OCI-LY7 (cell line): ENCODE results near the gene RASEF. TPM values are rescaled to one million over a fixed set of nuclear protein-coding genes. Genes with fewer than 3 reads are reported as not detected.

Source experiments
- BruUV-seq: library from RNA; stranded (reverse); fragments of 400-500 nt; replicated peaks from 2 replicates; lab custom pipeline; 2021; lab: Mats Ljungman, UMichigan
- CTCF ChIA-PET: fragments of 300-600 bp; sonication (Branson Sonifier 250); formaldehyde crosslinking; loops from one replicate; lab custom pipeline; 2022; ENCODE audit warnings: antibody characterized with exemption; ENCODE audit not compliant: unreplicated experiment; lab: Charles Lee
- POLR2A ChIA-PET: fragments of 300-600 bp; sonication (Branson Sonifier 250); formaldehyde crosslinking; loops from one replicate; lab custom pipeline; 2022; ENCODE audit warnings: antibody characterized with exemption; lab: Charles Lee
- DNase-seq: peaks from one replicate; pipeline ENCODE4 v3.0.0-alpha.2; 2015; ENCODE audit warnings: low spot score
- H2AFZ ChIP-seq: fragments of 200-600 bp; sonication (generic), shearing (Covaris generic); 2 replicates; pipeline ENCODE4 v1.6.1; 2014; ENCODE audit warnings: mild to moderate bottlenecking, antibody characterized with exemption, low read length, moderate library complexity
- H3K27ac ChIP-seq: fragments of 200-600 bp; sonication (generic); 2 replicates; pipeline ENCODE4 v1.5.1; 2014; ENCODE audit warnings: mixed run types, low read depth, mild to moderate bottlenecking, moderate library complexity, low read length, inconsistent platforms; ENCODE audit not compliant: poor library complexity, severe bottlenecking
- H3K36me3 ChIP-seq: fragments of 200-600 bp; sonication (generic); 2 replicates; pipeline ENCODE4 v1.6.1; 2014; ENCODE audit warnings: mild to moderate bottlenecking, antibody characterized with exemption, low read length, moderate library complexity, mixed read lengths; ENCODE audit not compliant: insufficient read depth
- H3K4me1 ChIP-seq: fragments of 200-600 bp; sonication (generic); 2 replicates; pipeline ENCODE4 v1.5.1; 2014; ENCODE audit warnings: mild to moderate bottlenecking, low read length; ENCODE audit not compliant: insufficient read depth, poor library complexity, severe bottlenecking
- H3K4me2 ChIP-seq: fragments of 200-600 bp; sonication (generic); 2 replicates; pipeline ENCODE4 v1.6.1; 2014; ENCODE audit warnings: mild to moderate bottlenecking, low read length
- H3K4me3 ChIP-seq: fragments of 200-600 bp; sonication (generic); 2 replicates; pipeline ENCODE4 v1.5.1; 2014; ENCODE audit warnings: mild to moderate bottlenecking, low read depth, low read length; ENCODE audit not compliant: poor library complexity, severe bottlenecking
- H3K79me2 ChIP-seq: fragments of 200-600 bp; sonication (generic); 2 replicates; pipeline ENCODE4 v1.6.1; 2016; ENCODE audit warnings: low read depth, mild to moderate bottlenecking, low read length, moderate library complexity, mixed read lengths; ENCODE audit not compliant: insufficient read depth
- H3K9me2 ChIP-seq: fragments of 200-600 bp; sonication (generic); 2 replicates; pipeline ENCODE4 v1.6.1; 2016; ENCODE audit warnings: mild to moderate bottlenecking, low read length, mixed read lengths; ENCODE audit not compliant: insufficient read depth
- H3K9me3 ChIP-seq: fragments of 200-600 bp; sonication (generic); 2 replicates; pipeline ENCODE4 v1.6.1; 2014; ENCODE audit warnings: mild to moderate bottlenecking, mixed run types, low read length, mixed read lengths
- H4K20me1 ChIP-seq: fragments of 200-600 bp; sonication (generic); 2 replicates; pipeline ENCODE4 v1.6.1; 2014; ENCODE audit warnings: mild to moderate bottlenecking, antibody characterized with exemption, low read length, moderate library complexity, mixed read lengths; ENCODE audit not compliant: insufficient read depth
- CTCF ChIP-seq: fragments of 200-600 bp; sonication (generic); conservative IDR thresholded peaks from 2 replicates; pipeline ENCODE4 v1.5.1; 2014; ENCODE audit warnings: mild to moderate bottlenecking, antibody characterized with exemption, low read length, moderate library complexity, mixed read lengths
- EZH2phosphoT487 ChIP-seq: fragments of 200-600 bp; sonication (generic); IDR thresholded peaks from 2 replicates; pipeline ENCODE4 v1.6.1; 2018; ENCODE audit warnings: low read depth, borderline replicate concordance, mild to moderate bottlenecking, mixed run types, antibody characterized with exemption, low read length, moderate library complexity, mixed read lengths
- intact Hi-C: fragments of 100-400 bp; cut with micrococcal nuclease; formaldehyde crosslinking; loops from one replicate; pipeline ENCODE4 v1.10.0; 2022; ENCODE audit not compliant: unreplicated experiment
- total RNA-seq, 2 experiments: library from RNA; depleted of rRNA in 1 of 2; stranded (reverse); fragments of >200 nt in 1 of 2; shearing (Covaris generic) in 1 of 2; gene quantifications; 2 replicates each; pipeline ENCODE4 v1.2.3, GENCODE V29; 2014 to 2022

Gene RASEF
- total RNA-seq, 2 experiments from 2014 or later: not detected

DNA sequence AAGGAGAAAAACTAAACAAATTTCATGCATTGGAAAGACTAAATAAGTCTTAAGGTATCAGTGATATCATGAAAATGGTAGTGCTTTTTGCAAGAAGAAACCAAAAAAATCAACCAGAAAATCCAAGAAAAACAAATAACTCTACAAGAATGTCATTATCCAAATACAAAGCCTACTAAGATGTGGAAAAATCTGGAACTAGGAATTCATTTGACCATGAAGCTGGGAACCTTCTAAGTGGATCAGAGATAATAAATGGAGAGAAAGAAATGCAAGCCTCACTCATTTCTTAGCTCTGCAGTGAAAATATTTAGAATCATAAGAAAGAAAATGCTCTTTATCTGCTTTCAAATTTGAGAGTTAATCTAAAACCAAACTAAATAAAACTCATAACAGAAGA lies 51.3 kb downstream of the RASEF start:
- H3K4me2 ChIP-seq: no peak overlapping the region
- no TSS peak for BruUV-seq

DNA sequence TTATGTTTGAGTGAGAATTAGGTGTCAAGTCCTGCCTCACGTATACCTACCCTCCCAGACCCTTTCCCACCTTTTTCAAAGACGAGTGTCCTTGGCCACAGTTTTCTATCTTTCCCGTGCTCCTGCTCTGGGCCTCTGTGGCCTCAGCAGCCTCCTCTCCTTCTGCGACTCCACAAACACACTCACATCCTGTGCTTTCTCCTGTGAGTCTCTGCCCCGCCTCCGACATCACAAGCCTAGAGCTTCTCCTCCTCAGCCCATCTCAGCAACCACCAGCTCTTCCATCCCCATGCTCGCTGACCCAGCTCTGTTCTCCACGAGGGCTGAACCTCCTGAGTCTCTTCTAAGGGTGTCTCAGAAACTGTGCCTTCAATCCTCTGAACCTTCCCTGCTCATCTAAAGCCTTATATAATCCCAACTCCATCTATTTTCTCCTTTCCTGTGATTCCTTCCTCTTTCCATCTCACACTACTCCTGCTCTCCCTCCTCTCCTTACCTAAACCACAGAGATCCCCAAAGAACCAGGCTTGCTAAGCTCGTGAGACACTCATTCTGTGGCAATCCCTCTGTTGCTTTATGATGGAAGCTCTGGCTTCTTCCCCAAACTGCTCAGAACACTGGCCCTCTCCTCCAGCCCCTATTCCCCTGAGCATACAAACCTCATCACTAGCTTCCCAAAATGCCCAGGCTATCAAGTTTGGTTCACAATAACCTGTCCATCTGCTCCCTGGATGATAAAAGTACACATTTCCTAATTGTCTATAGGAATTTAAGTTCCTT lies 55.2 kb downstream of the RASEF start:
- Histone ChIP-seq H3K27ac (no peak overlapping the region), H3K4me2 (no peak overlapping the region), H3K4me3 (no peak overlapping the region), H4K20me1 (no peaks in the 10 kb centered on the region), H3K9me2 (no peaks in the 10 kb centered on the region), H3K36me3 (no peaks in the 10 kb centered on the region), H3K9me3 (no peaks in the 10 kb centered on the region), H3K79me2 (no peaks in the 10 kb centered on the region), H3K4me1 (no peaks in the 10 kb centered on the region), H2AFZ (no peak overlapping the region)
- BruUV-seq: no TSS peak
- TF ChIP-seq CTCF (no peak), EZH2phosphoT487 (no peak)
- no peak for DNase-seq
- CTCF ChIA-PET: no interaction called here
- POLR2A ChIA-PET: interaction anchor here (1.3 kb wide), 1 partner anchor 1690 kb away, joined by 6 read pairs; no protein-coding TSS in a partner anchor
- intact Hi-C loops: no loop called here

More for the DNA sequence above, 51.3 kb downstream of the RASEF start:
- no peak for DNase-seq
- Histone ChIP-seq H3K9me2 (no peaks in the 10 kb centered on the region), H3K79me2 (no peaks in the 10 kb centered on the region), H3K27ac (no peak overlapping the region), H4K20me1 (no peaks in the 10 kb centered on the region), H3K36me3 (no peaks in the 10 kb centered on the region), H3K4me1 (no peaks in the 10 kb centered on the region), H3K9me3 (no peaks in the 10 kb centered on the region), H2AFZ (no peak overlapping the region), H3K4me3 (no peak overlapping the region)
- TF ChIP-seq EZH2phosphoT487: no peak
- TF ChIP-seq CTCF: no peak
- ChIA-PET POLR2A (interaction anchor here (0.7 kb wide), 1 partner anchor 114 kb away, joined by 3 read pairs; no protein-coding TSS in a partner anchor), CTCF (no interaction called here)
- intact Hi-C loops: no loop called here

DNA sequence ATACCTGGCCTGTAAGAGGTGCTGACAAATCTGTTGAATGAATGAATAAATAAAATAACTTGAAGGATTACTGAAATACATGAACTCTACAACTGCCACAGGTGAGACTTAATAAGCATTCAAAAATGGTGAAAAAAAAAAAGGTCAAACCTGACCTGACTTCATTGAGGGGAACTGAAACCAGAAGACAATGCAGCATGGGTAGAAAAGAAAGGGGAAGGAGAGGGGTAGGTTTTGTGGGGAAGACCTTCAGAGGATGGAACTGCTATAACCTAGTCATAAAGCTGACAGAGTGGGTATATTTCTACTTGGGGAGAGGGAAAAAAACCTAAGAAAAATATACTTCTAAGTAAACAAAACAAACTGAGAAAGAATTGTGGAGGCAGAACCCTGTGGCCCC lies 56.6 kb downstream of the RASEF start:
- ChIA-PET POLR2A (interaction anchor here (0.7 kb wide), 1 partner anchor 1346 kb away, joined by 3 read pairs; no protein-coding TSS in a partner anchor), CTCF (no interaction called here)
- intact Hi-C loops: no loop called here
- Histone ChIP-seq H3K27ac (no peak overlapping the region), H3K9me3 (no peaks in the 10 kb centered on the region), H3K9me2 (no peaks in the 10 kb centered on the region), H4K20me1 (no peaks in the 10 kb centered on the region), H3K36me3 (no peaks in the 10 kb centered on the region), H3K4me2 (no peak overlapping the region), H2AFZ (no peak overlapping the region), H3K4me1 (no peaks in the 10 kb centered on the region), H3K4me3 (no peak overlapping the region), H3K79me2 (no peaks in the 10 kb centered on the region)
- TF ChIP-seq EZH2phosphoT487: no peak
- TF ChIP-seq CTCF: no peak
- BruUV-seq: no TSS peak
- DNase-seq: peak; percentile 30
